Measurements from ENCODE around the gene LDAH.

The LDAH gene

DNA sequence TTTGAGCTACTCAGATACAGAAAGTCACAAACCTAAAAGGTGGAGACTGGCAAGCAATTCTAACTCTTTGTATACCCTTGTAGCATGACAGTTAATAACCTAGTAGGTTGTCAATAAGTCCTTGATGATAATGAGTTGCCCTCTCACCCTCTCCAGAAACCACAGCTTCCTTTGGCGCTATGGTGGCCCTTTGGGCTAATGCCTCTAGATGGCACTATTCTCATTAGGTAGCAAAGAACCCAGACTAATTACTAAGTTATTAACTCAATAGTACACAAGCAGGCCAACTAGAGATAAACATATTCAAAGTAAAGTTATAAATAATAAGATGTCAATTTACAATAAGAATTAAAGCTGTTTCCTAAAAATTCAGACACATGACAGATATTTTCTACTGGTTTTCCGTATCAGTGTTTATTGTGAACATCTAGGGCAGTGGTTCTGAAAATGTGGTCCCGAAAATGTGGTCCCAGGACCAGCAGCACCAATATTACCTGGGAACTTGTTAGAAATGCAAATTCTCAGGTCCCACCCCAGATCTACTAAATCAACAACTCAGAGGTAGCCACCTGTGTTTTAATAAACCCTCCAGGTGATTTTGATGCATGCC, 41.1 kb downstream of the LDAH start:
- peak; percentile 40 for DNase-seq (ENCODE audit: low read depth)

DNA sequence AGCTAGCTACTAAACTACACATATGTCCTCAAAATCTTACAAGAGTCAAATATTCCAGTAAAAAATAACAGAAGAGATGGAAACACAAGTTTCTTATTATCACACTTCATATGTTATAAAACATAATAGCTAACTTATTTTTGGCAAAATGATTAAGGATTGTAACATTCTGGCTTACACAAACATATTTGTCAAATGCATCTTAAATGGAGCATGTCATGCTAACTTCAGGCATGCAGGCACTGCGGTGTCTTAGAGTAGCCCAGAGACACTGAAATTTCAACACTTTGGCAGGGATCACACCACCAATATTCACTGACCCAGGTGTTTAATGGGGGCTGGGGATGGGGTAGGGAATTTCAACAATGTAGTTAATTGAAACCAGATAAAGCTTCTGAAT, 51.6 kb downstream of the LDAH start:
- DNase-seq (ENCODE audit: low read depth) = no peak

DNA sequence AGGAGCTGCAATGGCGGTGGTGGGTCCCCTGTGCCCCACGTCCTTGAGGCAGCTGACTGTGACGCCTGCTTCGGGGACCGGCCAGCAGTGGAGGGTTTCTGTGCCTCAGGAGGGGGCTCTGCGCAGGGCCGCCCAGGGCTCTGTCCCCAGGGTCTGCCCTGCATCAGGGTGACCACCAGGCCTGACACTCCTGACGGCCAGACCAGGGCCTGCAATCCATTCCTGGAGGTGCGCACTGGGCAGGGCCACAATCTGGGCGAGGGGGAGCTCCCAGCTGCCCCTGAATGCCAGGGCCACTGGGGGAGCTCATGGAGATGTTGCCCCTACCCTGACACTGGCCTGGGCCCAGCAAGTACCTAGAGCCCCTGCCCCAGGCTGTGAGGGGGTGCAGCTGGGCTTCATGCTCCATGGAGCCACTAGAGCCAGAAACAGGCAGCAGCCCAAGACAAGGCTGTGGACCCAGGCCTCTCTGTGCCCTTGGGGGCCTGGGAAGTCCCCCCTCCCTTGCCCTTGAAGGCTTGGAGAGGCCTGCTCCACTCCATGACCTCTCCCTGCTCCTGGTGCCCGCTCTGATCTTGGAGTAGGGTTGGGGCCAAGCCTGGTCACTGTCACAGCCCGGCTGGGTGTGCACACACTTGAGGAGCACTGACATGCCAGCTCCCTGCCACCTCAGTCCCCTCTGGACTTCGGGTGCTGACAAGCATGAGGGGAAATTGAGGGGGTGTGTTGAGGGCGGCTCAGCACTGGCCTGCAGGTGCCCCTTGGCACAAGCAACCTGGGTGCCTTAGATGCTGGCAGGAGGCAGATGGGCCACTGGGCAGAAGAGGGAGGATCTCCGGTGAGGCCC, 55.9 kb downstream of the LDAH start:
- no peak for DNase-seq (ENCODE audit: low read depth)

DNA sequence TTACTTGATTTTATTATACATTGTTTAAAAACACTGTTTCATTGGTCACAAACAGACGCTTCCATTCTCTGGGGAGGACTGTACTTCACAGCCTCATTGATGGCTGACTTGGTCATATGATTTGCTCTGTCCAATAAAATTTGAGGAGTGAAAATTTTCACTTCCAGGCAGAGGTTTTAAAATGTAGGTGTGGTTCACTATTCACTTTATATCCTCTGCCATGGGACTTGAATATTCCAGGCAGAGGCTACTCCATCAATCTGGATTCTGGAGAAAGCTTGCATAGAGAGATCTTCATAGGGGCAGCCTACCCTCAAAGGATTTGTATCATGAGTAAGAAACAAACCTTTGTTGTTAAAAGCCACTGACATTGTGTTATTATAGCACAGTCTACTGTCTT, 56.7 kb downstream of the LDAH start:
- no peak for DNase-seq (ENCODE audit: low read depth)

DNA sequence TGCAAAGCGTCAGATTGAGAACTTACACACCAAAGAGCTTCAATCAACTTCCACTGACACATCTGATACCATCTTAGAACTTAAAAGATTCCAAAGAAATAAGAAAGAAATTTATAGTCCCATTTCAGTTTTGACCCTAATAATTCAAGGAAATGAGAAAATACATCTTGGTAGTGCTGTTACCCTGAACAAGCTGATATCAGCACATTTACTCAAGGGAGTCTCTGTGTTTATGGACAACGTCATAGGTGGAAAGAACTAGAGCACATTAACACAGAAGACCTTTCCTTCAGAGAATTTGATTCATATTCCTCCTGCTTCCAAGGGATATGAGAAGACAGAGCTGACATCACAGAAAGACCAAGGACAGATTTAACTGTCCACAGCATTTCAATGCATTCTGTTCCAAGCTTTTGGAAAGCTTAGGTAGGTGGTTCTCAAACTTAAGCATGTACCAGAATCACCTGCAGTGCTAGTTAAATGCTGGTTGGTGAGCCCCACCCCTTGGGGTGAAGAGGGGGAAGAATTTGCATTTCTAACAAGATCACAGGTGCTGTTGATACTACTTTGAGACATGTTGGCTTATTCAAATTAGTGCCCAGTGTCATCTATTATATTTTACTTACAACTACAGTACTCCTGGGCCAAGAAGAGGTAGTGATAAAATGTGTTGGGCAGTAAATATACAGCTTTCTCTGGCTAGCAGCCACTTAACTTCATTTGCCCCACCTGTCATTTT, 59.8 kb downstream of the LDAH start:
- no peak for DNase-seq (ENCODE audit: low read depth)

DNA sequence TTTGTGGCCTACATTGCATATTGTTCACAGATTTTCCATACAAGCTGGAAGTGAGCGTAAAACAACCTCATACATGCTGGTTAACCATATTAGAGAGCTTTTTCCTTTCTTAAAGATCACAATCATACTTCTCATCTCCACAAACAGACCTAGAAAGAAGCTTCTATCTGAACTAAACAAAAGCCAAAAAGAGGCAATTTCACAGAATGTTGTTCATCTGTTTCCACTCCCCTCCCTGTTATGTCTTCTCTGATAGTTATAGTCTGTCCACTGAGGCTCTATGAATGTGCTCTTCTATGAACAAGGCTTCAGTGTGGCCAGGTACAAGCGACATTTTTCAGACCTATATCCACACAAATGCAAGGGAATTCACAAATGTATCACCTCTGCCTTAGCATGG, 63.4 kb downstream of the LDAH start:
- no peak for DNase-seq (ENCODE audit: low read depth)

DNA sequence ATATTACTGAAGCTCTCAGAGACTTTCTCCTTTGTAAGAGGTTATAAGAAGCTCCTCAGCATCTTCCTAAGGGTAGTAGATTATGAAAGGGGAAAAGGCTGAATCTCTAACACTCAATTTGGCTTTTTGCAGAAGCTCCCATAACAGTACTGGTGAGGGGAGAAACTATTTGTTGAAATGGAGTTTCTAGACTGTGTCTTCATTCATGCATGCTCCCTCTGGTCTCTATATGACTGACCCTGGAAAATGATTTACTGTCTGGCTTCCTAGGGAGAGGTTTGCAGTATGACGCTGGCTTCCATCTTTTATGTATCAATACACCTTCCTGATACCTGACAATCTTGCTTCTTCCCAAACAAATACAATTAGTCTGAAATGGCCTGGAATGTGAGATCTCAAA, 63.9 kb downstream of the LDAH start:
- DNase-seq (ENCODE audit: low read depth) = no peak

DNA sequence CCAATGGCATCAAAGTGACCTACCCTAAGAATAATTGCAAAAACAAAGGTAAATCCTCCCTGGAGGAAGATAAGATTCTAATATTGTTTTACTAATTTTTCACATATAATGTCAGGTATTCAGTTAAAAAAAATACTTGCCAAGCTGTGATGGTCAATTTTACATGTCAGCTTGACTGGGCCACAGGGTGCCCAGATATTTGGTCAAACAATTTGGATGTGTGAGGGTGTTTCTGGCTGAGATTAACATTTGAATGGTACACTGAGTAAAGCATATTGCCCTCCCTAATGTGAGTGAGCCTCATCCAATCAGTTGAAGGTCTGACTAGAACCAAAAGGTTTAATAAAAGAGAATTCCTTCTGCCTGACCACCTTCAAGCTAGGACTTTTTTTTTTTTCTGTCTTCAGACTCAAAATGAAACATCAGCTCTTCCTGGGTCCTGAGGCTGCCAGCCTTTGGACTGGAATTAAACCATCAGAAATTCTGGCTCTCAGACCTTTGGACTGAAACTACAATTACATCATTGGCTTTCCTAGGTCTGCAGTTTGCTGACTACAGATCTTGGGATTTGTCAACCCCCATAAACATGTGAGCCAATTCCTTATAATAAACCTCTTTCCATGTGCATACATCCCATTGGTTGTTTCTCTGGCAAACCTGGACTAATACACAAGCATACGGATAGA, 65.4 kb downstream of the LDAH start:
- DNase-seq (ENCODE audit: low read depth) = no peak

DNA sequence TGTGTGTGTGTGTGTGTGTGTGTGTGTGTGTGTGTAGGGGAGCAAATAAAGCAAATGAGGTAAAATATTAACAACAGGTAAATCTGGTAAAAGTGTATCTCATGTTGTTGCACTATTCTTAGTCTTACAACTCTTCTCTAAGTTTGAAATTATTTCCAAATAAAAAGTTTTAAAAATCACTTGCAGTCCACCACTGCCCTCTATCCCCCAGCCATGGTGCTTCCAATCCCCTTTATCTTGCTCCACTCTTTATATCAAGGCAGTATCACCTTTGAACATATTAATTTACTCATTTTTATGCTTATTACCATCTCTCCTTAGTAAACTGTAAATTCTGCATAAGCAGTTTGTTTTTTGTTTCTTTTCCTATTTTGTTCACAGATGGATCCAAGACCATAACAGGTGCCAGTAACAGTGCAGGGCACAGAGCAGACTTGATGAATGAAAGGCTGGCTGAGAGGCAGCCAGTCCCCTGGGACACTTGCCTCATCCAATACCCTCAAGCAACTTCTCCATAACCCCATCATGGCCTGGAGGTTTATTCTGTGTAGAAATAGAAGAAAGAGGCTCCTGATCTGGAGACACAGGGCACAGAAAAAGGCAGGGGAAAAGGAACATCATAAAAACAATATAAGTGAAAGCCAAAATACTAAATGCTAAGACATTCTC, 67.6 kb downstream of the LDAH start:
- no peak for DNase-seq (ENCODE audit: low read depth)

DNA sequence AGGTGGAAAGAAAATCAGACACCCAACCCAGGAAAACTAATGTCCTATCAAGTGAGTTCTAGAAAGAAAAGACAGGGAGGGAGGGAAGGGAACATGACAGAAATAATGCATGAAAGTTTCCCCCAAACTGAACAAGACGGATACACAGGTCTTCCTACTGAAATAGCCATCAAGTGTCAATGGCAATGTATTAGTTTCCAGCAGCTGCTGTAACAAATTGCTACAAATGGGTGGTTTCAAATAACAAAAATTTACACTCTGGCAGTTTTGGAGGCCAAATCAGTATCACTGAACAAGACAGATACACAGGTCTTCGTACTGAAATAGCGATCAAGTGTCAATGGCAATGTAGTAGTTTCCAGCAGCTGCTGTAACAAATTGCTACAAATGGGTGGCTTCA, 70.6 kb downstream of the LDAH start:
- DNase-seq (ENCODE audit: low read depth) = no peak

DNA sequence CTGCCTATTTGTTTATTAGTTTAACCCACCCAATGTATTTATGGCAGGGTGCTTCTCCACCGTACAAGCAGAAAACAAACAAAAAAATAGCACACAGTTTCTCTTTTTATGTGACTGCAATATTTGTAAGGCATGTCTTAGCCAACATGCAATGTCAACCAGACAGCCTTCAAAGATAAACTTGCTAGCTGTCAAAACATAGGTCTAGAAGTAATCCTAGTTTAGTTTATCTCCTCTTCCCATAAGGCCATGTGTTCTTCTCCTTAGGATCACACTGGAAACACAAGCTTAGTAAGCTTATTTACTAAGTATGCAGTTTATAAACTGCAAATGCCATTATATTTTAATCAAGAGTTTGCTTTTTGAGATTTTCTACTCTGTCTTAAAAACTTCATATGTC, 75.6 kb downstream of the LDAH start:
- DNase-seq (ENCODE audit: low read depth) = peak; percentile 61

DNA sequence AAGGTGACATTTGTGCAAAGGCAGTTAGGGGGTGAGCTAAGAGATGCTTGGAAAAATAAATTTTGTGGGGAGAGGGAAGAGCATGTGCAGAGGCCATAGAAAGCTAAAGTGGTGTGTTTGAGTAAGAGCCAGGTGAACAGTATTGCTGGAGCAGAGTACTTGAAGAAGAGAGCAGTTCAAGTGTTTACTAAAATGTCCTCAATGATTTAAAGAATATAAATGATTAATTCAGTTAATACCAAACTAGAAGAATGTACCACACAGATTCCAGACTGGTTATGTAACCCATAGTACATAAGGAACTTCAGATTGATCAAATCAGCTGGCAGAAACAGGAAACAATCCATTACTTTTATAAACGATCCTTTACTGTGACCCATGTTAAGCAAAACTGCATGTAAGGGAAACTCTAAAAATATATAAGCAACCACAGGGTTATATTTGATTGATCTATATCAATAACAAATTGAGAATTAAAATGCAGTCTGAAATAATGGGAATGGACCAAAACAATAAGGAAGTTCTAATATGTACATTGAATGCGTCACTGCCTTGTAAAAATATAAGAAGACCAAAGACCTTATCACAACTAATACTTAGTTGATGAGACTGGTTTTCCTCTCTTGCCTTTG, 76.9 kb downstream of the LDAH start:
- peak; percentile 13 for DNase-seq (ENCODE audit: low read depth)

DNA sequence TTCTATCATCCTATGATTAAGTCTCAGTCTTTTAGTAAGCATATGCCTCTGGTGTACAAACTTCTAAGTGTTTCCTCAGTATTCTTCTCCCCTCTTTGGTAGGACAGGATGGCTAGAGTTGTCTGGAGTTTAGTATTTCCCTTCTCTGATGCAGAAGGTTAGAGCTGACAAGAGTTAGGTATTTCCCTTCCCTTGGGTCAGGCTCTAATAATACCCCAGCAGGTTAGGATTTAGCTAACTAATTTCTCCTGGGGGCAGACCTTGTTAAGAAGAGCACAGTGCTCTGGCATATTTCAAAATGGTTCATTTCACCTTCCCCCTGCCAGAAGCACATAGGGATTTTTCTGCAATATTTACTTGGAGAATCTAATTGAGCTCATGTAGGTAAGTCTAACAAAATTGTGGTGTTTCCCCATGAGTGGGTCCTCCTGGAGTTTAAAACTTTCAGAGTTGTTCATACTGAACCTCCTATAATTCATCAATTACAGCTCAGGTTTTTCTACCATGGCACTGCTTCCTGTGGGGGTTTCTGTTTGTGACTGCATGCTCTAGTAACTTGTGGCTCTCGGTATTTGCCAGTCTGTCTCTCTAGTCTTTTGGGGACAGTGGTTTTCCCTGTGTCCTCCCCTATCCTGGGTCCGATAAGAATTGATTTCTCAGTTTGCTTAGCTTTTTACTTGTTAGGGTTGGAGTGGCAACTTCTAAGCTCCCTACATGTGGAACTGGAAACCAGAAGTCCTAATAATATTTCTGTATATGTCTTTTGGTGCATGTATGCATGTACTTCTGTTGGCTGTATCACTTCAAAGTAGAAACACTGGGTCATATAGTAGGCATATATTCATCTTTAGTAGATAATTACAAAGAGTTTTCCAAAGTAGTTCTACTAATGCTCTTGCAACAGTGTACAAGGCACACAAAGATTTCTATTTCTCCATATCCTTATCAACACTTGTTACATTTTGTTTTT, 78.2 kb downstream of the LDAH start:
- DNase-seq (ENCODE audit: low read depth) = no peak

DNA sequence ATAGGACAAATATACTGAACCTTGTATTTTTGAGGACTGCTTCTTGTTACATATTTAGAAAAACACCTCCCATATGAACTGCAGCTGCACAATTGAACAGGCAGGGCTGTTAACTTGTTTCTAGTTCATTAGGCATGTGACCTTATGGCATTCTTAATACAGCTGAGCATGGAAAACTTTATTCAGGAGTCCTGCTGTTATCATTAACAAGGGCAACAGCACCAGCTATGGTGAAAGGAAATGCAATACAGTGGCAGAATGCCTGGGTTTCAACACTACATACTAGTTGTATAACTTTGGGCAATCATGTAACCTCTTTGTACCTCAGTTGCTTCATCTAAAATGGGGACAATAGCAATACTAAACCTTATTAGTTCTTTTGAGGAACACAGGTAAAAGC, 84.1 kb downstream of the LDAH start:
- no peak for DNase-seq (ENCODE audit: low read depth)

DNA sequence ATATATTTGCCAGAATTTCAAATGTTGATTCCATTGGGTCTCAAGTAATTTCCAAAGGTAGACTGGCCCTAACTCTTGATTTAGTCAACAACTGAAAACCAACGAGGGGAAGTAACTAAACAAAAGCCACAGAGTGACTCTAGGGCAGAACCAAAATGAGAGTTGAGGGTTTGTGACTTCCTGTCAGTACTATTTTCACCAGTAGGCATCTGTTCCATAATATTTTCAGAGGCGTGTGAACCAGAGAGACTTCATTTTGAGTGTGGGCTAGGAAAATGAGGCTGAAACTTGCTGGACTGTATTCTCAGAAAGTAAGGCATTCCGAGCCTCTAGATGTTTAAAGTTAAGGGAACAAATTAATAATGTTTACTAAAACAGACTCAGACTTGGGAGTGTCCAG, 85.4 kb downstream of the LDAH start:
- DNase-seq (ENCODE audit: low read depth) = no peak

DNA sequence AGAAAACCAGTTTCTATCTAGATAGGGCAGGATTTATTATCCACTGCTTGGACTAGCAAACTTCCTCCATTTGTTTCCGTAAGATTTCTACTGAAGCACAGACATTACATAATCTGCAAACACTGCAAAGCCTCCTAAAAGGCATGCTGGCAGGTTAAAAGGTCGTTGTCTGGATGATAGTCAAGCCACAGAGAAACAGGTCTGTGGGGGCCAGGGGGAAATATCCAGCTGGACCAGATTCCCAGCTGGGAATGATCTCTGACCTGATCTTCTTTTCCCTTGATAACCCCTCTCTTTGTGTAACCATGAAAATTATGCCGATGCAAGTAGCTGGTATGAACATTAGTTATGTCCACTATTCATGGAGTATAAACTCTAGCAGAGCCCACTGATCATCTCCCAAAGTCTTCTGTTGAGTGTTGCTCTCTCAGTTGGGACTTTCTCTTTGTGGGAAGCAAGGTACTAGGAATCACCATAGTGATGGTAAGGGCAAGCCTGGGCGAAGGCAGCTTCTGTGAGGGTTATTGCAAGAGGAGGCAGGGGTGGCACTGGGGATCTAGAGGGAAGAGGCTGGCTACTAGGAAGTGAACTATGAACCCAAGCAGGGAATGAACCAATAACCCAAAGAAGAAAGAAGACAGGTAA, 94.7 kb downstream of the LDAH start:
- peak; percentile 67 for DNase-seq (ENCODE audit: low read depth)

DNA sequence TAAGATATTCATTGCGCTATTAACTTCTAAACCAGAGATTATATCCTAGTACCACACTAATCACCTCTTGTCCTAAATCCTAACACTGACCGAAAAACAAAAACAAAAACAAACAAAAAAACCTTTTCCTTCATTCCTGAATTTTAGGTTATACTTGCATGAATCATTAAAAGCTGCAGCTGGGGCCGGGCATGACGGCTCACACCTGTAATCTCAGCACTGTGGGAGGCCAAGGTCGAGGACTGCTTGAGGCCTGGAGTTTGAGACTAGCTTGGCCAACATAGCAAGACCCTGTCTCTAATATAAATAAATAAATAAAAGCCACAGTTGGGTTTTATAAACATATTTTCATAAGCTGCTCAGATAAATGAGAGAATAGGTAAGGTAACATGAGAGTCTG, 96.0 kb downstream of the LDAH start:
- DNase-seq (ENCODE audit: low read depth) = no peak

DNA sequence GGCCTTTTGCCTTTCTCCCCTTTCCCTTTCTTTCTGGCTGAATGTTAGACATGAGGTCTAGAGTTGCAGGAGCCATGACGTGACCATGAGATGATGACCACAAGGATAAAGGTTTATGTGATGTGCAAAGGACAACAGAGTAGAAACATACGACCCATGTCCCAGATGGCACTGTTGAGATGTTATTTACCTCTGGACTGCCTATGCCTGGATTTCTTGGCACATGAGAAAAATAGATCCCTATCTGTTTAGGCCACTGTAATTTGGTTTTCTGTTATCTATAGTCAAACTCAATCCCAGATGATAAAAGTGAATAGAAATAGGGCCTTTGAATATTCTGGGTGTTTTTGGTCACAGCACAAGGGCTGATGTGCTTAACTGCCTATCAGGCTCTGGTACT, 97.1 kb downstream of the LDAH start:
- DNase-seq (ENCODE audit: low read depth) = no peak

DNA sequence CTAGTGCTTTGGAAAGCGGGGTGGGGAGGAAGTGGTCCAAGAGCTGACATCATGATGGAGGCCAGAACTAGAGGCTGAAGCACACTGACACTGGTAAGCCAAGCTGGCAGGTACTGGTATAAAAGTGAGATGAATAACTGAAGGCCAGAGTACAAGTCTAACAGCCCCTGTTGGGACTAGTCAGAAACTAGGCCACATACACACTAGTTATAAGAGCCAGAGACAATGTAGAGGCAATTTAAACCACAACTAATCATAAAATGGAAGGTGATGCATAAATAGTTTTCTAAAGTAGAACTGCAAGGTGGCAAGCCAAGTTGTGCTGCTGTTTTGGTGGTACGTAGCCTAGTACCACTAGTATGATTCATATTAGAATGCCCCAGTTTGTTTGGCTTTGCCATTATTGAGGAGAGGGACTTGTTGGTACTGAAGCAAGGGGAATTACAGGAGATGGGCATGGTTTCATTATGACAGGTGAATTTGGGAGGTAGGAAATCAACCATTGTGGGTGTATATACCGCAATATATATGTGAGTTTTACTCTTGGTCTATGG, 98.3 kb downstream of the LDAH start:
- DNase-seq (ENCODE audit: low read depth) = no peak

DNA sequence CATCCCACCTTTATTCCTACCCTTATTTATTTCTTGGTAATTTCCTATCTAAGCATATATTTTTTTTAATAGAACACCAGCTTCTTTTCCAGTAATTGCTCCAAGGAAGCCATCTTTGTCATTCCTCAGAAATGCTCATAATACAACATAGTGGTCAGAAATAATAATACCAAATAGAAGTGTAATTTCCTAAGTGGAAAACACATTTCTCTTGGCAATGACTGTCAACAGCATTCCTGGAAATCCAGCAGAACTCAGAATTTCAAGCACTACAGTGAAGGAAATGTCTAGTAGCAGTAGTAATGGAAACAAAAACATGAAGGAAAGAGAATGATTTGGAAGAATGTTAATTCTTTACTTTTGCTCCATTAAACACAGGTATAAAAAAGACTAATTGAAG, 99.4 kb downstream of the LDAH start:
- no peak for DNase-seq (ENCODE audit: low read depth)

Data from amniotic epithelial cell (primary cell).